Stomach (tissue), 4 donors: Measurements from ENCODE around the gene PPP2R2C.

ENCODE experiments used
- CTCF ChIP-seq, 7 experiments: fragments of 450-650 bp in 4 of 7; fragments of 200-600 bp in 3 of 7; sonication (generic) in 3 of 7; IDR thresholded peaks; one replicate each; pipeline ENCODE4 v1.5.1; 2016 to 2019; ENCODE audit warnings: antibody characterized with exemption in 7 of 7, control low read depth in 2 of 7, mild to moderate bottlenecking in 1 of 7
- EP300 ChIP-seq: sonication (generic); formaldehyde crosslinking; IDR thresholded peaks from one replicate; pipeline ENCODE4 v1.6.1; 2017; ENCODE audit warnings: antibody characterized with exemption
- POLR2AphosphoS5 ChIP-seq, 3 donors: sonication (generic); formaldehyde crosslinking; IDR thresholded peaks; one replicate each; pipeline ENCODE4 v1.6.1; 2016; ENCODE audit warnings: antibody characterized with exemption in 3 of 3

- no peak for TF ChIP-seq CTCF (IDR thresholded peaks at IDR 0.05)
- TF ChIP-seq POLR2AphosphoS5 (IDR thresholded peaks at IDR 0.05) = no peak
- no peak for TF ChIP-seq EP300
These were observed 21.7 kb downstream of the PPP2R2C start for GRCh38 chr4:6450709-6451108.
